GM10266 (cell line): ENCODE measurements around the gene EDARADD.

Experiments
- DNase-seq: peaks from one replicate; pipeline ENCODE4 v3.0.0; 2012; ENCODE audit errors: extremely low spot score
- TF ChIP-seq, protein P1 (sequence below): IDR thresholded peaks from 2 replicates; pipeline ENCODE4 v1.5.1; 2012; ENCODE audit warnings: mild to moderate bottlenecking, low read depth; ENCODE audit not compliant: control insufficient read depth, insufficient read depth; ENCODE audit errors: missing control alignments

EDARADD gene

DNA sequence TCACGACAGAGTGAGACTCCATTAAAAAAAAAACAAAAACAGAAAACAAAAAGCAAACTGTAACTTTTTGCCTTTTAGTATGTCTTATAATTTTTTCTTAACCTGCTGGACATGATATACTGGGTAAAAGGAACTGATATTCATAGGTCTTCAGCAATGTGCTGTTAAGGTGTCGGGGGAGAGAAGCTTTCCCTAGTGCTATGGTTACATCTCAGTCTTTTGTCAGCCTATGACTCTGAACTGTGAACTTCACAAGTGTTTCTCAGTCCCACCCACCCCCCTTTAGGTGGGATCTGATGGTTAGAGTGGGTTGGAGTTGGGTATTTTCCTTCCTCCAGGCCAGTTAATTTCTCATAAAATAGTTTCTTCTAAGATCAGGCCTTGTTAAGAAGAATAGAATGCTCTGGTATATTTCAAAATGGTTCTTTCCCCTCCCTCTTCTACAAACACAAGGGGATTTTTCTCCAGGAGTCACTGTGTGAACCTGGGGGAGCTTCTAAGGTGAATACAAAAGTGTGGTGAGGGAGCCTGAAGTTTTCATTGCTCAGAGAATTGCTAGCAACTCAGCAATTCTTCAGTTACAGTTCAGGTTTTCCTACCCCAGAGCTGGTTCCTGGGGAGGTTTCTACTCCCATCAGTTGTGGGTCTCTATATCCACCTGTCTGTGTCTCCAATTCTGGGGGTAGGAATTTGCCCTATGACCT lies 16.1 kb upstream of the EDARADD start:
- no peak for DNase-seq
- TF ChIP-seq, protein P1, sequence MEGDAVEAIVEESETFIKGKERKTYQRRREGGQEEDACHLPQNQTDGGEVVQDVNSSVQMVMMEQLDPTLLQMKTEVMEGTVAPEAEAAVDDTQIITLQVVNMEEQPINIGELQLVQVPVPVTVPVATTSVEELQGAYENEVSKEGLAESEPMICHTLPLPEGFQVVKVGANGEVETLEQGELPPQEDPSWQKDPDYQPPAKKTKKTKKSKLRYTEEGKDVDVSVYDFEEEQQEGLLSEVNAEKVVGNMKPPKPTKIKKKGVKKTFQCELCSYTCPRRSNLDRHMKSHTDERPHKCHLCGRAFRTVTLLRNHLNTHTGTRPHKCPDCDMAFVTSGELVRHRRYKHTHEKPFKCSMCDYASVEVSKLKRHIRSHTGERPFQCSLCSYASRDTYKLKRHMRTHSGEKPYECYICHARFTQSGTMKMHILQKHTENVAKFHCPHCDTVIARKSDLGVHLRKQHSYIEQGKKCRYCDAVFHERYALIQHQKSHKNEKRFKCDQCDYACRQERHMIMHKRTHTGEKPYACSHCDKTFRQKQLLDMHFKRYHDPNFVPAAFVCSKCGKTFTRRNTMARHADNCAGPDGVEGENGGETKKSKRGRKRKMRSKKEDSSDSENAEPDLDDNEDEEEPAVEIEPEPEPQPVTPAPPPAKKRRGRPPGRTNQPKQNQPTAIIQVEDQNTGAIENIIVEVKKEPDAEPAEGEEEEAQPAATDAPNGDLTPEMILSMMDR, result no peak

DNA sequence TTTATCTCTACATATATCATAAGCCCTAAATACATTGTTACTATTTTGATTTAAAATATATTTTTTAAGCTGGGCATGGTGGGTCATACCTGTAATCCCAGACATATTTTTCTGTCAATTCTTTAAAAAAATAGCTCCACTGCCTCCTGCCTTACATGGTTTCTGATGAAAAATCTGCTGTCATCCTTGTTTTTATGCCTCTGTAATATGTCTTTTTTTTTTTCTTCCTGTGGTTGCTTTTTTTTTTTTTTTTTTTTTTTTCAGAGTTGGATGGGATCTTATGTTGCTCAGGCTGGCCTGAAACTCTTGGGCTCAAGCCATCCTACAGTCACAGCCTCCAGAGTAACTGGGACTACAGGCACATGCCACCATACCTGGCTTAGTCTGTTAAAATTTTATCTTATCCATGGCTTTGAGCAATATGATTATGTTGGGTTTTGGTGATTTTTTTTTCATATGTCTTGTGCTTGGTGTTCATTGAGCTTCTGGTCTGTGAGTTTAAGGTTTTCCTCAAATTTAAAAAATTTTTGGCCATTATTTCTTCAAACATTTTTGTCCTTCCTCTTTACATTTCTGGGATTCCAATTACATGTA lies 12.4 kb upstream of the EDARADD start:
- TF ChIP-seq, protein P1, result no peak
- no peak for DNase-seq

DNA sequence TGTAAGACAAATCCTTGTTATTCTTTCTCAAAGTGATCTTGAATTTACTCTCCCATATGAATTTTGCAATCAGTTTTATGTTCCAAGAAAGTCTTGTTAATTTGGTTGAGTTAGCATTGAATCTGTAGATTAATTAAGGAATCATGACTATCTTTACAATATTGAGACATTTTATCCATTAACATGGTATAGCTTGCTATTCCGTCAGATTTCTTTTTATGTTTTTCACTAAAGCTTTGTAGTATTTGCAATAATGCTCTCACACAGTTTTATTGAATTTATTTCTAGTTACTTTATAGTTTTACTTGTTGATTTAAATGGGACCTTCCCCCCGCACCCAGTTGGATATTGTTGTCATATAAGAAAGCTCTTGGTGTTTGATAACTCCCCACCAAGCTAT lies 5.8 kb upstream of the EDARADD start:
- TF ChIP-seq, protein P1, result no peak
- DNase-seq, result no peak

DNA sequence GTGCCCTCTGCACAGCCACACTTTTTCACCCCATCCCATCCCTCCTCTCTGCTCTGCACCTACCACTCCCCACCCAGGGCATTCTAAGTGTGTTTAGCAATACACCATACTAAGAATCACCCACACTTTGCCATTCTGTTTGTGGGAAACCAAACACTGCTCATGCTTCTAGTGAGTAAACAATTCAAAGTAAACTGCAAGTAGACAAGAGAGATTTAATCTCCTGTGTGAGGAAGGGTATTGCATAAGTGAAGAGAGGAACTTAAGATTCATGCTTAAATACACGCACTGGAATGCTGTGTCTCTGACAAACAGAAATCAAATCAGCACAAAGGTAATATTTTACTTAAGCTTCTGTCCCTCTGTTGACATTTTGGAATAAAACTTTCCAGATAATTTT lies 4.8 kb upstream of the EDARADD start:
- TF ChIP-seq, protein P1, result no peak
- no peak for DNase-seq

DNA sequence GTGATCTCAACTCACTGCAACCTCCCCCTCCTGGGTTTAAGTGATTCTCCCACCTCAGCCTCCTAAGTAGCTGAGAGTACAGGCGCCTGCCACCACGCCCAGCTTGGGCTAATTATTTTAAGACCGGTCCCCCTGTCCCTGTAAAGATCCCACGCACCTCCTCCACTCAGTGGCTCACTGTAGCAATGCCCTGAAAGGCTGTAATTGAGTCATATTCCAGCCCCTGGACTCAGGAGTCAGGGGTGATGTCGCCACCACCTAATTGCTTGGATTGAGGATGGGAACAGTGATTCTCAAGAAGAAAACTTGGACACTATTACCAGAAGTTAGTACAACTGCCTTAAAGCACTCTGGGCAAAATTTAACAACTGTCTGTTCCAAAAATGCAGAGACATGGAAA lies 3.1 kb upstream of the EDARADD start:
- TF ChIP-seq, protein P1, result no peak
- DNase-seq, result no peak

DNA sequence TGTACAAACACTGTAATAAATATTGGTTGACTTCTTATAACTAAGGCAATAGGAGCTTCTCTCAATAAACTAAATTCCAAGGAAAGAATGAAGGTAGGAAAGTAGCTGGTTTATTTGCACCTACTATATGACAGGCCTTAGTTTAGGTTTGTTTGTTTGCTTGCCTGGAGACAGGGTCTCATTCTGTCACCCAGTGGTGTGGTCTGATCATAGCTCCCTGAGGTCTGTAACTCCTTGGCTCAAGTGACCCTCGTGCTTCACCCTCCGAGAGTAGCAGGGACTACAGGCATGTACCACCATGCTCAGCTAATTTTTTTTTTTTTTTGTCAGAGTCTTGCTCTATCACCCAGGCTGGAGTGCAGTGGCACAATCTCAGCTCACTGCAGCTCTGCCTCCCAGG lies 1.9 kb upstream of the EDARADD start:
- TF ChIP-seq, protein P1, result peak; percentile 10
- no peak for DNase-seq

DNA sequence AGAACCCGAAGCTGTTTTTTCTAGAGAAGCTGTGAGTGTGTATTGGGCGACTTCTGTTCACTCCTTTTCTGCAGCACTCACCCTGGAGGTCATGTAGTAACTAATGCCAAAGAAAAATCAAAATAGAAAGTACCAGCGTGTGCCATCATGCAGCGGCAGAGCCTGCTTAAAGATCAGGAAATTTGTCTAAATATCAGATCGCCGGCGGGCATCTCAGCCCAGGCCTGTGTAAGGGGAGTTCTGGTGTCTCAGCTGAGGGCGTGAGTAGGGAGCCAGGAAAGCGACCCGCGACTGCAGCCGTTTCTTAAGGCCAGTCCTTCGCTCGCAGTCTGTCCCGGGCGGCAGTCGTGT lies 768 bp downstream of the EDARADD start:
- TF ChIP-seq, protein P1, result no peak
- peak; percentile 26 for DNase-seq
